Smooth muscle cell of the brain vasculature (primary cell): ENCODE data around the gene C5AR1.
"Not testable (repeated sequence)": the region's sequence is repeated elsewhere in the genome, so short reads cannot be mapped to it uniquely, and the experiment has no call there.

Experiments used
- DNase-seq: peaks from one replicate; pipeline ENCODE4 v3.0.0-alpha.2; 2012; ENCODE audit warnings: low read depth, low spot score

C5AR1 gene

GRCh38 chr19:47309608-47310007, at the start of gene C5AR1:
Gene C5AR1 (plus strand): TSS chr19:47309861. CDS start chr19:47309896, 35 bp downstream.
- DNase-seq = no peak

DNA sequence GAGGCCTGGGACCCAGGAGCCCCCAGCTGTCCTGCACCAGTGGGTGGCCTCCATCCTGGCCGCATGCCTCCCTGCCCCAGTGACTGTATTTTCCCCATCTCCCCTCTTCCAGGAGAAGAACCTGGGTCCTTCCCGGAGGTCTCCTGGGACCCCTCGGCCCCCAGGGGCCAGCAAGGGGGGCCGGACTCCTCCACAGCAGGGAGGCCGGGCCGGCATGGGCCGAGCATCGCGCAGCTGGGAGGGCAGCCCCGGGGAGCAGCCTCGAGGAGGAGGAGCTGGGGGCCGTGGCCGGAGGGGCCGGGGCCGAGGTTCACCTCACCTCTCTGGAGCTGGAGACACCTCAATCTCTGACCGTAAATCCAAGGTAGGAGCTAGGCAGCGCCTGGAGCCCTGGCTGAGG, 49.2 kb upstream of the C5AR1 start:
- DNase-seq = no peak

GRCh38 chr19:47261946-47262793, 47.5 kb upstream of the C5AR1 start:
- not testable (repeated sequence) for DNase-seq

DNA sequence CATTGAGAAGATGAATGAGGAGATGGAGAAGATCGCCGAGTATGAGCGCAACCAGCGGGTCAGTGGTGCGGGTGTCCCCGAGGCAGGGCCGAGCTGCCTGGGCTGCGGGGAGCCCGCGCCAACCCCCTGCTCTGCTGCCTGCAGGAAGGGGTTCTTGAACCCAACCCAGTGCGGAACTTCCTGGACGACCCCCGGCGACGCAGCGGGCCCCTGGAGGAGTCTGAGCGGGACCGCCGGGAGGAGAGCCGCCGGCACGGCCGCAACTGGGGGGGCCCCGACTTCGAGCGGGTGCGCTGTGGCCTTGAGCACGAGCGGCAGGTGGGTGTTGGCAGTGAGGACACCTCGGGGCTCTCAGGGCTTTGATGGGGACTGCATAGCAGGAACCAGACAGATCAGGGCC, 45.0 kb upstream of the C5AR1 start:
- no peak for DNase-seq

- DNase-seq = peak; percentile 33
Measured at GRCh38 chr19:47266401-47266941, 43.2 kb upstream of the C5AR1 start.

DNA sequence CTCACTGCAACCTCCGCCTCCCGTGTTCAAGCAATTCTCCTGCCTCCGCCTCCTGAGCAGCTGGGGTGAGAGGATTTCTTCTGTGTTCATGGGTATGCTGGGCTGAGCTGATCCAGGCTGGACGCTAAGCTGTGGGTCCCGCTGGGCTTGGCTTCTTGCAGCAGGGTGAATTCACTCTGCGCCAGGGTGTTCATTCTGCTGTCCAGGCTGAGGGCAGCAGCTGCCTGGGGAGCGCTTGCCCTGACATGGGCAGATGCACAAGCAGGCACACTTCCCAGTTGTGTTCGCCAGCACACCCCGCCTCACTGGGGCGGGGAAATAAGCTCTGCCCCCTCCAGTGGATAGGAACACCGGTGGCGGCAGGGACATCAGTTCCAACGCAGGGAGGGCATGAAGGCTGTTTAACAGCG, 42.3 kb upstream of the C5AR1 start:
- DNase-seq = no peak

DNA sequence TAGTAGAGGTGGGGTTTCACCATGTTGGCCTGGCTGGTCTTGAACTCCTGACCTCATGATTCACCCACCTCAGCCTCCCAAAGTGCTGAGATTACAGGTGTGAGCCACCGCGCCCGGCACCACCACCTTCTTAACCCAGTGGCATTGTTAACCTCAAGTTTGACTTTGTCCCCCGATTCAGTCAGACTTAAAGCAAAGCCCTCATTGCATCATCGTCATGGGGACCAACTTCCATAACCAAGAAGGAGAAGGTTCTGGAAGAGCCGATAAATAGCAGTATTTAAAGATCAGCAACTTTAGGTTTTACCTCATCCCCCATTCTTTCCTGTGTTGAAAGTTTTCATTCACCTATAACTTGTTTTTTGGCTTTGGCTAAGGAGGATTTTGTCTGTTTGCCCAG, 41.6 kb upstream of the C5AR1 start:
- DNase-seq = no peak

DNA sequence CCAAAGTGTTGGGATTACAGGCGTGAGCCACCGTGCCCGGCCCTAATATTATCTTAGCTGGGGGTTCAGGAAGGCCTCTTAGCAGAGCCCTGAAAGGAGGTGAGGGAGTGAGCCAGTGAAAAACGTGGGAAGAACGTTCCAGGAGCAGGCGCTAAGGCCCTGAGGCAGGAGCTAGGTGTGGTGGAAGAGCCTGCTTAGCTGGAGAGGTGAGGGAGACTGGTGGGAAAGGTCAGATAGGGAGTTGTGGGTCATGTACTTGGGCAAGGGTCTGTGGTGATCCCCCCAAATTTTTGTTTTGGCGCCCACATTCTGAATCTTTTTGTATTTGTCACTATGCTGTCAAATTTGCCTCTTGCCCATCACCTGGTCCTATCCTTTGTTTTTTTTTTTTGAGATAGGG, 40.1 kb upstream of the C5AR1 start:
- DNase-seq = no peak

DNA sequence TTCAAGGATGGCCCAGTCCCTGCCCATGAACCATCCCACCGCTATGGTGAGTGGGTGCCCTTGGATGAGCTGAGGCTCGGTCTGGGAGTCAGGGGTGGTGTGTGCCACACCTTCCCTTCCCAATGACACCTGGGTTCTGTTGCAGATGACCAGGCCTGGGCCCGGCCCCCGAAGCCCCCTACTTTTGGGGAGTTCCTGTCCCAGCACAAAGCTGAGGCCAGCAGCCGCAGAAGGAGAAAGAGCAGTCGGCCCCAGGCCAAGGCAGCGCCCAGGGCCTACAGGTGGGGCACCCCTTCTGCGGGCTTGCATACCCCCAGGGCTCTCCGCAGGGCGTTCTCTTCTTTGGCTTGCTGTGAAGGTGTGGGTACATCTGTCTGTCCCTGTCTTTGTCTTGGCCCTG, 39.3 kb upstream of the C5AR1 start:
- no peak for DNase-seq

- no peak for DNase-seq
Measured at GRCh38 chr19:47271949-47272348, 37.7 kb upstream of the C5AR1 start.

DNA sequence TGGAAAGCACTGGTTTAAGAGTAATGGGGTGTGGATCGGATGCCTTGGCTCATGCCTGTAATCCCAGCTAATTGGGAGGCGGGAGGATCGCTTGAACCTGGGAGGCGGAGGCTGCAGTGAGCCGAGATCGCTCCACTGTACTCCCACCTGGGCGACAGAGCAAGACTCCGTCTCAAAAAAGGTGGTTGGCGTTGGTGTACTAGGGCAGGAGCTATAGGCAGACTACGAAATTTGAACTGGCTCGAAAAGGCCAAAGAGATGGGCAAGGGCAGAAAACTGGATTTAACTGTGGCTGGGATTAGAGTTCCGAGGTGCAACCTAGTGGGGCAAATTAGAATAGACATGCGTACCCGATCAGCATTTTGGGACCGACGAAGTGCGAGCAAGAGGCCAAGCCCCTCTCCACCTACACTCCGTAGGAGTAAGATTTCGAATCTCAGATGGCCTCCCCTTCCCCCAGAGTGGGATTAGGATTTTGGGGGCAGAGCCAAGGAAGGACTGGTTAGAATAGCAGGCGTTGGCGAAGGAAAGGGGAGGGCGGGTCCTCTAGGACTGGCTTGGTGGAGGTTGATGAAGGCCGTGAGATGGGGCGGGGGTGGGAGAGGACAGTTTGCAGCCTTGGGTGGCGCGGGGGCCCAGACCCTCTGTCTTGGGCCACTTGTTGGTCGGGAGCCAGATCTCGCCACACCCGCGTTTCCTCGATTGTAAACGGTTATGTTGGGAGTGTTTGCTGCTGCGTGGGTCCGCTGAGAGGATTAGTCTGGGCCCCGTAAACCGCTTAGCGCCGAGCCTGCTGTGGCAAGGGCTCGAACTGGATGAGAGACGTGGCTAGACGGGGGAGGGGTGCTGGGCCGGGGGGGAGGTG, 37.0 kb upstream of the C5AR1 start:
- DNase-seq = no peak

DNA sequence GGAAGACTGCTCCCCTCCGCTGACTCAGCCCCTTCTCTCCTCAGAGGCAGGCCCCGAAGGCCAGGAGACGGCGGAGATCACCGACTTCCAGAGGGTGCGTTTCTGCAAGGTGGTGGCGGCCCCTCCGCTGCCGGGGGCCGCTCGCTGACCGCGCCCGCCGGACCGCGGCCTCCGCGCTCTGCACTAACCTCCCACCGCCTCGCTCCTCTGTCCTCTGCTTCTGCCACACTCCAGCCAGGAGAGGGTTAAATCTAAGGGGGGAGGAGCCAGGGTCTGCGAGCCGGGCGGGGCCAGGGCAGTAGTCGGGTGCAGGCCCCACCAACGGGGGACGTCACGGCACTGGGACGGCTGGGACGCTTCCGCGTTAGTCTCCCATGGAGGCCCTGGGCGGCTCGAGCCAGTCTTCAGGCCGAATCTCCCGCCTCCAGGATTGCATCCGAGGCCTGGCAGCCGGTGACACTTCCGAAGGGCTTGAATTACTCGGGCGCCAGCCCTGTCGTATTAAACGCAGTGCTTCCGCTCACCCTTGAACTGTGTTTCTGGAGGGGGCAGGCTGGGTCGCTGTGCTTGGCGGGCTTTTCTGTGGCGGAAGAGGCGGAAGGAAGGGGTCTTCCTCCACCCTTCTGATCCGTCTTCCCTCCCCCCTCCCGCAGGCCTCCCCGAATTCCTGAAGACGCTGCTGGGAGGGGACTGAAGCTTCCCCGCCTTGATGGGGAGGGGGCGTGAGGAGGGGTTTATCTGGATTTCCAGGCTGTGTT, 36.2 kb upstream of the C5AR1 start:
- DNase-seq = peak; percentile 67

DNA sequence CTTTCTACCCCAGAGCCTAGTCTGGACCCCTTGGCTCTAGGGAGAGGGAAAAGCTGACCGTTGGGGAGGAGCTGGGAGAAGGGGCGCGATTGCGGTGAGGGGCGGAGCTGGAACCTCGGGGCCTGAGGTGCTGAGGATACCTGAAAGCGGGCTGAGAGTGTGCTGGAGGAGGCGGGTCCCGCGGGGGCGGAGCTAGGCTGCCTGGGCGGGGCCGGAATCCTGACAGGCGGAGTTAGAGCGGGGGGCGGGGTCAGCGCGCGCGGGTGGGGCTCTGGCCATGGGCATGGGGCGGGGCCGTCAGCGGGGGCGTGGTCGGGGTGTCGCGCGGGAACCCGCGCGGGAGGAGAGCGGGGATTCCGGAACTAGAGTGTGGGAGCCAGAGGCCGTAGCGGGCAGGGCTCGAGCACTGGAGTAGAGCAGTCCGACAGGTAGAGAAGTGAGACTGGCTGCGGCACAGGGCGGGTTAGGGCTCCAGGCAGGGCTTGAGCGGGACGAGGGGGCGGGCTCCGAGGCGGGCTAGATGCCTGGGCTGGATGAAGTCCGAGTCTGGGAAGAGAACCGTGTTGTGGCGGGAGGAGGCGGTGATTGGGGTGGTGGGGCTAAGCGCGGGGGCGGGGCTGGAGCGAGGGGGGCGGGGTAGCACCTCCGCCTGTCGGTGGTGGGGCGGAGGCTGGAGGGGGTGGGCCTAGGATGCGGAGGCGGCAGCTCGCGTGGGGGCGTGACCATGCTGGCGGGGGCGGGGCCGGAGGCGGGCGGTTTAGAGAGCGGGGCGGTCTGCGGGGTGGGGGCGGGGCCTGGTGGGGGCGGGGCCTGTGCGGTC, 35.4 kb upstream of the C5AR1 start, which contains the start of gene INAFM1:
Gene INAFM1 (plus strand): TSS at position 815 of the 820 bp plus-strand sequence. CDS start 35 bp downstream, outside the sequence.
- DNase-seq = peak; percentile 80

DNA sequence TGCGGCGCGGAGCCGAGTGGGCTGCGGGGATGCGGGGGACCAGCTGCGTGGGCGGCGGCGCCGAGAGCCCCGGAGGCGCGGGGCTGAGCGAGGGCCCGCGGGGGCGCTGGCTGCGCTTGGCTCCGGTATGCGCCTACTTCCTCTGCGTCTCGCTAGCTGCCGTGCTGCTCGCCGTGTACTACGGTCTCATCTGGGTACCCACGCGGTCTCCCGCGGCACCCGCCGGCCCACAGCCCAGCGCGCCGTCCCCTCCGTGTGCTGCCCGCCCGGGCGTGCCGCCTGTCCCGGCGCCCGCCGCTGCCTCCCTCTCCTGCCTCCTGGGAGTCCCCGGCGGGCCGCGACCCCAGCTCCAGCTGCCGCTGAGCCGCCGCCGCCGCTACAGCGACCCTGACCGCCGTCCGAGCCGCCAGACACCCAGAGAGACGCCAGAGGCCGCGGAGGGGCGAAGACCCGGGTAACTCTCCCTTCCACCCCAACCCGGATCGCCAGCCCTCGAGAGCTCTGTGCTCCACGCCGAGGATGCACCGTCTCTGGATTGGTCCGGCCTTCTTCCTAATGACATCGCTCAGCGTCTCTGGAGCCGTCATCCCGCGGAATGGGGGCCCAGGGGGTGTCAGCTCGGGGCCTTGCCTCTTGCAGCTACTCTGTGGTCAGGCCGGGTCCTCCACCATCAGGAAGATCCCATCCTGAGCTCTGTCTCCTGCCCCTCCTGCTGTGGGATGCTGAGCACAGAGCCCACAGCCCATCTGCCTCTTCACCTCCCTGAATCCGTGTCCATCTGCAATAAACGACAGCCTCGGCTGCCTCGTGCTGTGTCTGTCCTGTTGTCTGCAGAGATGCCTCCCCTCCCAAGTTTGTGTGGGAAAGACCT, 34.5 kb upstream of the C5AR1 start:
- DNase-seq = no peak

- DNase-seq = no peak
Measured at GRCh38 chr19:47275791-47276461, 33.7 kb upstream of the C5AR1 start.

DNA sequence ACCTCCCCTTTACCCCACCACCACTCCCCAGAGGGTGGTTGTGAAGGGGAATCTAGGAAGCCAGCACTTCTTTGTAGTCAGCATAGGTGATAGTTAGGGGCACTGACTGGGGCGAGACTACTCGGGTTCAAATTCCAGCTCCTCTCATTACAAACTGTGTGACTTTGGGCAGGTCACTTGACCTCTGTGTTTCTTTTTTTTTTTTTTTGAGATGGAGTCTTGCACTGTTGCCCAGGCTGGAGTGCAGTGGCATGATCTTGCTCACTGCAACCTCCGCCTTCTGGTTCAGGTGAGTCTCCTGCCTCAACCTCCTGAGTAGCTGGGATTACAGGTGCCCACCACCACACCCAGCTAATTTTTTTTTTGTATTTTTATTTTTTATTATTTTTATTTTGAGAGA, 33.1 kb upstream of the C5AR1 start:
- not testable (repeated sequence) for DNase-seq

DNA sequence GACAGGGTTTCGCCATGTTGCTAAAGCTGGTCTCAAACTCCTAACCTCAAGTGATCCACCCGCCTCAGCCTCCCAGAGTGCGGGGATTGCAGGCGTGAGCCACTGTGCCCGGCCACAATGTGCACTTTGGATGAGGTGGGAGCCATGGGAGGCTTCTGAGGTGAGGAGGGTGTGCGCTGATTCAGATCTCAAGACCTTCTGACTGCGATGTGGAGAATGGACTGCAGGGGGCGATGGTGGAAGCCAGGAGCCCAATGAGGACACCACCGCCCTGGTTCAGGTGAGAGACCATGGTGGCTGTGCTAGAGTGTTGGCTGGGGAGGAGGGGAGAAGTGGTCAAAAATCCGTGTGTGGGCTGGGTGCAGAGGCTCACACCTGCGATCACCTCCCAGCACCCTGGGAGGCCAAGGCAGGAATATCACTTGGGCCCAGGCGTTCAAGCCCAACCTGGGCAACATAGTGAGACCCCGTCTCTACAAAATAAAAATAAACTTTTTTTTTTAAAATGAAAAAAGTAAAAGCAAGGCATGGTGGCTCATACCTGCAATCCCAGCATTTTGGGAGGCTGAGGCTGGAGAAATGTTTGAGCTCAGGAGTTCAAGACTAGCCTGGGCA, 29.4 kb upstream of the C5AR1 start:
- DNase-seq = no peak

DNA sequence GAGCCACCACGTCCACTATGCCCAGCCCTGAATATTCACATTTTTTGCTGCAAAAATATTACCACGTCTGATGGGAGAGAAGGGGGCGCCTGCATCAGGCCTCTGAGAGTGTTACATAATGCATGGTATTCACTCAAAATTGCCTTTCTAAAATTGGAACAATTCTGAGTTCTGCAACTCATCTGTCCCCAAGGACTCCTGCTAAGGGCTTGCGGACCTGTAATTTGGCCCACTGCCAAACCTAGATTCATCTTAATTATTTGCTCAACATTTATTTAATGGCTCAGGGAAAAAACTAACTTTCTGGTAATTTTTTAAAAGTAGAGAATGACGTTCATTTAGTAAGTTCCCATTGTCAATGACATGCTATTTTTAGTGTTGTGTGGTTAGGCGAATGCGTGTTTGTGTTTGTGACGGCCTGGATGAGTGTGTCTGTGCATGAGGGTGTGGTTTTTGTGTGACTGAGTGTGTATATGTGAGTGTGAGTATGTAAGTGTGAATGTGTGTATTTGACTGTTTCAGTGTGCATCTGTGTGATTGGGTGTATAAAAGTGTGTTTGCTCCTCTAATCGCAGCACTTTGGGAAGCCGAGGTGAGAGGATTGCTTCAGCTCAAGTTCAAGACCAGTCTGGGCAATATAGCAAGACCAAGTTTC, 26.1 kb upstream of the C5AR1 start:
- DNase-seq = no peak
